Heart right ventricle (tissue), 16 donors: ENCODE results near the gene KCNK13. TPM values are rescaled to one million over a fixed set of nuclear protein-coding genes. Genes with fewer than 3 reads are reported as not detected.

Experiments
- ATAC-seq, 8 donors: fragments of 200-7000 bp; cut with Tn5 transposase; one replicate each; pipeline ENCODE4 v1.9.1; 2020; ENCODE audit warnings: mild to moderate bottlenecking in 8 of 8, moderate library complexity in 8 of 8, moderate number of reproducible peaks in 1 of 8
- DNase-seq, 2 donors: peaks; one replicate each; pipeline ENCODE4 v3.0.0-alpha.2; 2020
- H3K27ac ChIP-seq, 10 donors: fragments of 200-600 bp; sonication (generic) in 2 of 10; one replicate each; pipeline versions ENCODE4 v1.5.0 to v1.8.0; 2020 to 2022; ENCODE audit warnings: mild to moderate bottlenecking in 3 of 10
- H3K27me3 ChIP-seq, 7 donors: fragments of 200-600 bp; one replicate each; pipeline ENCODE4 v1.8.0; 2021 to 2022; ENCODE audit warnings: mild to moderate bottlenecking in 2 of 7
- H3K36me3 ChIP-seq, 9 donors: fragments of 200-600 bp; sonication (generic) in 1 of 9; one replicate each; pipeline versions ENCODE4 v1.5.0 to v1.8.0; 2020 to 2022; ENCODE audit warnings: mild to moderate bottlenecking in 2 of 9
- H3K4me1 ChIP-seq, 9 donors: fragments of 200-600 bp; sonication (generic) in 1 of 9; one replicate each; pipeline versions ENCODE4 v1.5.0 to v1.8.0; 2020 to 2022; ENCODE audit warnings: mild to moderate bottlenecking in 4 of 9
- H3K4me3 ChIP-seq, 10 donors: fragments of 200-600 bp; sonication (generic) in 2 of 10; one replicate each; pipeline versions ENCODE4 v1.5.0 to v1.8.0; 2020 to 2022; ENCODE audit warnings: mild to moderate bottlenecking in 7 of 10, moderate library complexity in 2 of 10
- H3K9me3 ChIP-seq, 11 donors: fragments of 200-600 bp in 10 of 11; sonication (generic) in 2 of 11; one replicate each; pipeline versions ENCODE4 v1.5.0 to v1.8.0; 2013 to 2022; ENCODE audit warnings: mild to moderate bottlenecking in 2 of 11, control low read depth in 1 of 11, moderate library complexity in 1 of 11
- WGBS, 2 donors: extraction: QIAGEN DNeasy Blood & Tissue Kit; methylation state at CpG; one replicate each; pipeline ENCODE4 v1.1.7; 2013; ENCODE audit warnings: inconsistent platforms in 1 of 2; 5-methylcytosine and 5-hydroxymethylcytosine counted together
- intact Hi-C, 10 donors: fragments of 100-400 bp; cut with DNase I; formaldehyde crosslinking; loops; one replicate each; pipeline versions ENCODE4 v1.11.1 to v1.14.2; 2022
- polyA plus RNA-seq, 2 donors: library from polyadenylated mRNA; stranded (reverse); fragments of 200-250 nt; gene quantifications; one replicate each; pipeline ENCODE4 v1.2.3, GENCODE V29; 2013
- total RNA-seq, 10 donors: library from RNA; stranded (reverse); fragmentation: NEBNext Ultra II Directional in 3 of 10; extraction: Animal tissue kit (Norgen Biotek cat#: 25700) in 3 of 10; gene quantifications; one replicate each; pipeline versions ENCODE4 v1.2.1 to v1.2.4, GENCODE V29; 2021 to 2023
- TF ChIP-seq, protein P1 (sequence below), 9 donors: fragments of 200-600 bp; sonication (generic) in 2 of 9; IDR thresholded peaks; one replicate each; pipeline versions ENCODE4 v1.5.0 to v1.8.0; 2021 to 2022; ENCODE audit warnings: antibody characterized with exemption in 9 of 9, mild to moderate bottlenecking in 5 of 9, moderate library complexity in 1 of 9
- donor health status: Arrhythmogenic right ventricular cardiomyopathy.
- donor health status: ischemic (EF 13 %, LVEDD 7.1; RV severe dilation, severe dysfunction).
- donor health status: healthy with polysubstance abuse.
- donor health status: DM: no; HTN: yes; CAD: no.
- donor health status: DM: no; HTN: no; CAD: no.
- donor health status: ischemic (EF 25% LVEDD 6.9; RV normal size, moderate dysfunction).
- donor health status: ischemic (EF 25% LVEDD 5.7; RV mildly dilated, moderate dysfunction).
- donor health status: healthy.
- donor health status: DM: yes; HTN: yes; CAD: no.
- donor health status: Ischemic cardiomyopathy.
- donor health status: ischemic (EF 35%, LVEDD 5.7; RV mildly dilated, moderate dysfunction).
- donor health status: nonischemic (EF 11% LVEDD 7.7; RV severe dilation, severe dysfunction).
- donor health status: DM: yes; HTN: yes; CAD: no.
- donor health status: PGD.
- donor health status: ischemic (EF 29% LVEDD 5.4; RV normal size, mild dysfunction).
- donor health status: nonischemic (EF 23%, LVEDD 6.1; RV moderate dilation, normal function).

The KCNK13 gene
- total and polyA plus RNA-seq, 12 donors: 0.15 to 9.6 (median 1.0) TPM

DNA sequence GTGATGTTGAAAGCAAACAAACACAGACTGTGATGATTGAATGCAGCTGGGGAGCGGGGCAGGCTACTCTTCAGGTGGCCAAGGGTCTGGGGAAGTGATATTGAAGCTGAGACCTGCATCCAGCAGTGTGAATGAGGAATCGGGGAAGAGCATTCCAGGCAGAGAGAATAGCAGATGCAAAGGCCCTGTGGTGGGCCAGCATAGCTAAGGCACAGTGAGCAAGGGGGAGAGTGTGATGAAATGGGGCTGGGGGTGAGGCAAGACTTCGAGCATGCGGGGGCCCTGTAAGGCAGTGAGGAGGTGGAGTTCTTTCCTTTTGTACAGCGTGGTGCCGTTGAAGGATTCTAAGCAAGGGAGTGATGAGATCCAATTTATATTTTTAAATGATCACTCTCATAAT, 77.4 kb downstream of the KCNK13 start:
- Histone ChIP-seq H3K4me1 (no peaks in the 10 kb centered on the region), H3K27ac (no peak overlapping the region), H3K27me3 (peaks cover 0 to 3% (median 0%) of the 10 kb centered on the region in 7 donors), H3K9me3 (no peaks in the 10 kb centered on the region), H3K36me3 (no peaks in the 10 kb centered on the region), H3K4me3 (no peak overlapping the region)
- intact Hi-C loops: no loop called here
- TF ChIP-seq, protein P1, sequence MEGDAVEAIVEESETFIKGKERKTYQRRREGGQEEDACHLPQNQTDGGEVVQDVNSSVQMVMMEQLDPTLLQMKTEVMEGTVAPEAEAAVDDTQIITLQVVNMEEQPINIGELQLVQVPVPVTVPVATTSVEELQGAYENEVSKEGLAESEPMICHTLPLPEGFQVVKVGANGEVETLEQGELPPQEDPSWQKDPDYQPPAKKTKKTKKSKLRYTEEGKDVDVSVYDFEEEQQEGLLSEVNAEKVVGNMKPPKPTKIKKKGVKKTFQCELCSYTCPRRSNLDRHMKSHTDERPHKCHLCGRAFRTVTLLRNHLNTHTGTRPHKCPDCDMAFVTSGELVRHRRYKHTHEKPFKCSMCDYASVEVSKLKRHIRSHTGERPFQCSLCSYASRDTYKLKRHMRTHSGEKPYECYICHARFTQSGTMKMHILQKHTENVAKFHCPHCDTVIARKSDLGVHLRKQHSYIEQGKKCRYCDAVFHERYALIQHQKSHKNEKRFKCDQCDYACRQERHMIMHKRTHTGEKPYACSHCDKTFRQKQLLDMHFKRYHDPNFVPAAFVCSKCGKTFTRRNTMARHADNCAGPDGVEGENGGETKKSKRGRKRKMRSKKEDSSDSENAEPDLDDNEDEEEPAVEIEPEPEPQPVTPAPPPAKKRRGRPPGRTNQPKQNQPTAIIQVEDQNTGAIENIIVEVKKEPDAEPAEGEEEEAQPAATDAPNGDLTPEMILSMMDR (IDR thresholded peaks at IDR 0.05): no peak
- 89 to 94% methylated on average over 6 of the region's 6 CpGs for WGBS, 2 donors
- ATAC-seq: no peak
- DNase-seq: no peak

DNA sequence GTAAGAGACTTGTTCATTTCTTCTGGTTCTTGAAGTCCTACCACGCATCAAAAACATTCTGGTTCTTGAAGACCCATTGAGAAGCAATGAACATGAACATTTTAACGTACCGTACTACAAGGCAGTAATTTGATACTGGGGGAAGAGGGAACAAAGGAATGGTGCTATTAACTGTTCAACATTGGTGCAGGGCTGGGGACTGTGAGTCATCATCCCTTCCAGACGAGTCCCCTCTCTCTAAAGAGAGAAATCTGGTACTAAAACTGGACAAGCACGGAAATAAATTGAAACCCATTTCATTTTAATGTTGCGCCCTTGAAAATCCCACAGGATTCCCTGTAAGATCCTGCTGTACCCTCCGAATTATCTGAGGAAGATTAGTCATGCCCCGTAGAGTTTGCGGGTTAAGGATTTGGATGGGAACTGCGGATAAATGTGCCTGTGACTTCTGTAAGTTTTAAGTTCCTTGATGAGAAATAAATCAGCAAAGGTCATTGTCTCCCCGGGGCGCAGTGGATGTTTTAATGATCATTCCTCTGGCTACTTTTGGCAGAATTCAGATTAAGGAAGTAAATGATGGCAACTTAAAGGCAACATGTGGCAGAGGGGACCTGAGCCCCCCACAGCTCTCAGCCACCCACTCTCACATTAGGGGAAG, 78.6 kb downstream of the KCNK13 start:
- H3K4me1 ChIP-seq: no peaks in the 10 kb centered on the region
- intact Hi-C loops: no loop called here
- ATAC-seq (no peak), DNase-seq (no peak)
- no peaks in the 10 kb centered on the region for H3K36me3 ChIP-seq
- no peak overlapping the region for H3K4me3 ChIP-seq
- H3K27me3 ChIP-seq: peaks cover 0 to 3% (median 0%) of the 10 kb centered on the region in 7 donors
- H3K9me3 ChIP-seq: no peaks in the 10 kb centered on the region
- WGBS, 2 donors: 61 to 69% methylated on average over 12 of the region's 12 CpGs
- TF ChIP-seq, protein P1 (IDR thresholded peaks at IDR 0.05): no peak
- H3K27ac ChIP-seq: no peak overlapping the region

DNA sequence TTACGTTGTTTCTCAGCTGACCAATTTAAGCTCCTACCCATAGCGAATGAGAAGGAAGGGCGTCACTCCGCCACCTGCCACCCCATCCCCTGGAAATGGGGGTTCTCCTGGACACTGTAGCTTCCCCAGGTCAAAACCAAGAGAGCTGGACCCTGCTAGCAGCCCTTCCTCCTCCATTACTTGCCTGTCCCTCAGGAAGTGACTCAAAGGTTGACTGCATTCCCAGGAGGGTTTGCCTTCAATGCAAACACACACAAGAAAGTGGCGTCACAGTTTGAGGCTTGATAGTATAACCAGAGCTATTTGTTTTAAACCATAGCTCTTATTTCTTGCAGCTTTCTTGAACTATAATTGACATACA, 79.1 kb downstream of the KCNK13 start:
- WGBS, 2 donors: 70 to 78% methylated on average over 5 of the region's 5 CpGs
- Histone ChIP-seq H3K27ac (no peak overlapping the region), H3K27me3 (peaks cover 0 to 3% (median 0%) of the 10 kb centered on the region in 7 donors), H3K4me1 (no peaks in the 10 kb centered on the region), H3K9me3 (no peaks in the 10 kb centered on the region), H3K4me3 (no peak overlapping the region), H3K36me3 (no peaks in the 10 kb centered on the region)
- no peak for ATAC-seq
- intact Hi-C loops: no loop called here
- DNase-seq: no peak
- TF ChIP-seq, protein P1 (IDR thresholded peaks at IDR 0.05): no peak

DNA sequence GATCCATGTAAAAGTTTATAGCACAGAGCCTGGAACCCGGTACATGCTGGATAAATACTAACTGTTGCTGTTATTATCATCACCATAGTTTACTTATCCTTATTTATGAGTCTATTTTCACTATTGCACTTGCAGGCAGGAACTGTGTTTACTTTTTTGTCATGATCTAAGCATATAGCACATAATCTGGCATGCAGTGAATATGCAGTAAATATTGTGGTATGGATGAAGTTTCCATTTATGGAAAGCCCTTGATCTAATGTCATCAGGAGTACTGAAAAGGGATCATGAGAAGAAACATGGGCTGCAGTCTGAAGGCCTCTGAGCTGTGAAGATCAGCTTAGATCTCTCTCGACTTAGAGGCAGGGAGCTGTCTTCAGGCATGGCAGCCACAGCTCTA, 91.6 kb downstream of the KCNK13 start:
- WGBS, 2 donors: 74 to 84% methylated on average over 2 of the region's 2 CpGs
- TF ChIP-seq, protein P1 (IDR thresholded peaks at IDR 0.05): no peak
- no peak for ATAC-seq
- H3K4me1 ChIP-seq: peaks cover 0 to under 1% (median 0%) of the 10 kb centered on the region in 9 donors
- no peaks in the 10 kb centered on the region for H3K36me3 ChIP-seq
- H3K9me3 ChIP-seq: no peaks in the 10 kb centered on the region
- no peaks in the 10 kb centered on the region for H3K27me3 ChIP-seq
- intact Hi-C loops: no loop called here
- DNase-seq: no peak
- no peak overlapping the region for H3K4me3 ChIP-seq
- H3K27ac ChIP-seq: no peak overlapping the region
